H9 (cell line): ENCODE data around the gene TMEM119. TPM values are rescaled to one million over a fixed set of nuclear protein-coding genes. Genes with fewer than 3 reads are reported as not detected.

Experiments used
- DNase-seq: peaks from one replicate; pipeline ENCODE4 v3.0.0-alpha.2; 2017
- H2AFZ ChIP-seq: one replicate; pipeline ENCODE4 v1.6.1; 2013; ENCODE audit warnings: mild to moderate bottlenecking, low read length, control low read depth, moderate library complexity
- H2AK5ac ChIP-seq: 2 replicates; pipeline ENCODE4 v1.6.1; 2013; ENCODE audit warnings: low read length, control low read depth, mixed read lengths; ENCODE audit not compliant: insufficient read length
- H2BK120ac ChIP-seq: one replicate; pipeline ENCODE4 v1.6.1; 2013; ENCODE audit warnings: low read depth, mild to moderate bottlenecking, low read length, control low read depth, inconsistent platforms; ENCODE audit not compliant: poor library complexity, severe bottlenecking
- H2BK12ac ChIP-seq: 2 replicates; pipeline ENCODE4 v1.6.1; 2013; ENCODE audit warnings: low read length, control low read depth, mixed read lengths, low read depth; ENCODE audit not compliant: insufficient read length
- H2BK15ac ChIP-seq: 2 replicates; pipeline ENCODE4 v1.6.1; 2013; ENCODE audit warnings: low read depth, low read length, control low read depth
- H2BK20ac ChIP-seq: one replicate; pipeline ENCODE4 v1.6.1; 2013; ENCODE audit warnings: low read depth, mild to moderate bottlenecking, low read length, control low read depth, inconsistent platforms; ENCODE audit not compliant: poor library complexity, severe bottlenecking
- H2BK5ac ChIP-seq: 2 replicates; pipeline ENCODE4 v1.6.1; 2013; ENCODE audit warnings: low read length, control low read depth, mixed read lengths; ENCODE audit not compliant: insufficient read length
- H3K14ac ChIP-seq: 2 replicates; pipeline ENCODE4 v1.6.1; 2013; ENCODE audit warnings: low read length, control low read depth; ENCODE audit not compliant: insufficient read depth
- H3K18ac ChIP-seq: 2 replicates; pipeline ENCODE4 v1.6.1; 2013; ENCODE audit warnings: low read depth, mild to moderate bottlenecking, mixed read lengths, low read length, control low read depth; ENCODE audit not compliant: insufficient read length
- H3K23ac ChIP-seq: 2 replicates; pipeline ENCODE4 v1.6.1; 2013; ENCODE audit warnings: low read length, control low read depth, mixed read lengths, low read depth; ENCODE audit not compliant: insufficient read length
- H3K23me2 ChIP-seq: 2 replicates; pipeline ENCODE4 v1.6.1; 2013; ENCODE audit warnings: low read depth, mild to moderate bottlenecking, mixed read lengths, low read length, control low read depth; ENCODE audit not compliant: insufficient read length, poor library complexity, severe bottlenecking
- H3K27ac ChIP-seq: 2 replicates; pipeline ENCODE4 v1.5.1; 2013; ENCODE audit warnings: low read length, control low read depth, mixed read lengths, low read depth; ENCODE audit not compliant: insufficient read length
- H3K27me3 ChIP-seq: 2 replicates; pipeline ENCODE4 v1.6.1; 2013; ENCODE audit warnings: low read length, control low read depth, inconsistent platforms; ENCODE audit not compliant: insufficient read depth
- H3K4ac ChIP-seq: 2 replicates; pipeline ENCODE4 v1.6.1; 2013; ENCODE audit warnings: low read depth, mild to moderate bottlenecking, control low read depth, inconsistent platforms, low read length, moderate library complexity
- H3K4me1 ChIP-seq: 2 replicates; pipeline ENCODE4 v1.6.1; 2013; ENCODE audit warnings: low read length, control low read depth, inconsistent platforms; ENCODE audit not compliant: insufficient read depth
- H3K4me2 ChIP-seq: 2 replicates; pipeline ENCODE4 v1.6.1; 2013; ENCODE audit warnings: low read length, control low read depth, mixed read lengths; ENCODE audit not compliant: insufficient read length, insufficient read depth
- H3K56ac ChIP-seq: 2 replicates; pipeline ENCODE4 v1.6.1; 2013; ENCODE audit warnings: low read depth, mild to moderate bottlenecking, mixed read lengths, low read length, control low read depth; ENCODE audit not compliant: insufficient read length
- H3K79me1 ChIP-seq: 2 replicates; pipeline ENCODE4 v1.6.1; 2013; ENCODE audit warnings: low read depth, mild to moderate bottlenecking, moderate library complexity, low read length, control low read depth, inconsistent platforms; ENCODE audit not compliant: insufficient read depth, poor library complexity, severe bottlenecking
- H3K79me2 ChIP-seq: 2 replicates; pipeline ENCODE4 v1.6.1; 2013; ENCODE audit warnings: low read length, control low read depth, inconsistent platforms; ENCODE audit not compliant: insufficient read depth
- H3K9ac ChIP-seq: 2 replicates; pipeline ENCODE4 v1.6.1; 2013; ENCODE audit warnings: low read length, control low read depth, mixed read lengths; ENCODE audit not compliant: insufficient read length; ENCODE audit errors: extremely low read depth
- H3K9me3 ChIP-seq: one replicate; pipeline ENCODE4 v1.6.1; 2013; ENCODE audit warnings: low read depth, low read length, inconsistent platforms; ENCODE audit not compliant: control insufficient read depth
- H3T11ph ChIP-seq: one replicate; pipeline ENCODE4 v1.6.1; 2013; ENCODE audit warnings: mild to moderate bottlenecking, low read length, control low read depth, inconsistent platforms
- H4K20me1 ChIP-seq: one replicate; pipeline ENCODE4 v1.6.1; 2013; ENCODE audit not compliant: control insufficient read depth, insufficient read length, insufficient read depth
- H4K5ac ChIP-seq: 2 replicates; pipeline ENCODE4 v1.6.1; 2013; ENCODE audit warnings: low read depth, mild to moderate bottlenecking, mixed read lengths, low read length, control low read depth; ENCODE audit not compliant: insufficient read length
- H4K8ac ChIP-seq: replicated peaks from 2 replicates; pipeline ENCODE4 v1.6.1; 2013; ENCODE audit warnings: low read length, control low read depth, mixed read lengths, low read depth; ENCODE audit not compliant: insufficient read length
- H4K91ac ChIP-seq: 2 replicates; pipeline ENCODE4 v1.6.1; 2013; ENCODE audit warnings: low read depth, mild to moderate bottlenecking, moderate library complexity, mixed read lengths, low read length, control low read depth; ENCODE audit not compliant: insufficient read length
- H3K27ac Mint-ChIP-seq, 3 experiments: 2 replicates in 2 of 3; 3 replicates in 1 of 3; pipeline ENCODE4 v1.8.0; 2020 to 2021; ENCODE audit warnings: mixed read lengths in 3 of 3, mild to moderate bottlenecking in 1 of 3, moderate library complexity in 1 of 3
- H3K27me3 Mint-ChIP-seq: 2 replicates; pipeline ENCODE4 v1.8.0; 2021; ENCODE audit warnings: low read depth, mild to moderate bottlenecking, moderate library complexity, mixed read lengths
- H3K36me3 Mint-ChIP-seq, 3 experiments: 2 replicates in 2 of 3; 3 replicates in 1 of 3; pipeline ENCODE4 v1.8.0; 2020 to 2021; ENCODE audit warnings: low read depth in 3 of 3, mixed read lengths in 3 of 3; ENCODE audit not compliant: insufficient read depth in 1 of 3
- H3K4me1 Mint-ChIP-seq, 2 experiments: 2 replicates each; pipeline ENCODE4 v1.8.0; 2020; ENCODE audit warnings: mixed read lengths in 2 of 2
- H3K4me3 Mint-ChIP-seq, 2 experiments: 2 replicates in 1 of 2; 3 replicates in 1 of 2; pipeline ENCODE4 v1.8.0; 2020 to 2021; ENCODE audit warnings: mild to moderate bottlenecking in 2 of 2, mixed read lengths in 2 of 2, moderate library complexity in 1 of 2
- H3K9me3 Mint-ChIP-seq, 2 experiments: 2 replicates in 1 of 2; 3 replicates in 1 of 2; pipeline ENCODE4 v1.8.0; 2020; ENCODE audit warnings: mild to moderate bottlenecking in 2 of 2, mixed read lengths in 2 of 2, moderate library complexity in 1 of 2
- WGBS: extraction: QIAGEN DNeasy Blood & Tissue Kit; methylation state at CpG from one replicate; pipeline ENCODE4 v1.1.7; 2013; ENCODE audit warnings: missing lambda C conversion rate, low lambda C conversion rate, mixed read lengths; ENCODE audit not compliant: insufficient read length; ENCODE audit errors: extremely low coverage; 5-methylcytosine and 5-hydroxymethylcytosine counted together
- total RNA-seq: library from RNA; stranded (reverse); gene quantifications from 2 replicates; pipeline ENCODE4 v1.2.1, GENCODE V29; 2021
- TF ChIP-seq, protein P1 (sequence below): fragments of 200-600 bp; sonication (generic); conservative IDR thresholded peaks from 3 replicates; pipeline ENCODE4 v1.8.0; 2021; ENCODE audit warnings: antibody characterized with exemption, mild to moderate bottlenecking

Gene TMEM119
- total RNA-seq, 1 experiment from 2014 or later = not detected

DNA sequence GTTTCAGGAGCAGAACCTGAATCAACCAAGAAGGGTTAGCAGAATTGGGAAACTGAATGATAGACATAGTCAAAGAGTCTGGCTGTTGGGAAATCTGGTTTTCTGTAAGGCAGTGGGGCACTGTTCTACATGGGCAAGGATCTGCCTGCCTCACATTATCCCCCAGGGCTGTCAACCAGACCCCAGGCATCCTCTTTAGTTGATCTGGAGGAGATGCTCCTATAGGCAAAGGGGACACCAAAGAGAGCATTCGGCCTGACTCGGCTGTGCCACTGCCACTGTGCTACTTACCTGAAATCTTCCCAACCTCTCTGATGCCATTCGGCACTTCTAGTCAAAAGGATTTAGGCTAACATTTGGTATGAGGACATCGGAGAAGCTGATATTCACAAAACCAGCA, 31.4 kb downstream of the TMEM119 start:
- Mint-ChIP-seq H3K27ac (no peak overlapping the region), H3K36me3 (peaks cover 16 to 55% (median 52%) of the 10 kb centered on the region in 3 experiments; a peak in 6 of 7 replicates), H3K4me1 (peaks cover 7 to 11% of the 10 kb centered on the region in 2 experiments; a peak in 3 of 4 replicates), H3K9me3 (no peaks in the 10 kb centered on the region), H3K4me3 (no peak overlapping the region), H3K27me3 (no peaks in the 10 kb centered on the region)
- Histone ChIP-seq H3K23me2 (peaks cover 12% of the 10 kb centered on the region), H3K4me1 (no peaks in the 10 kb centered on the region), H3K23ac (no peak overlapping the region), H3K4me2 (no peak overlapping the region), H3K79me2 (no peaks in the 10 kb centered on the region; the same call in 1 of the 2 replicates), H3K14ac (no peak overlapping the region), H4K91ac (no peak overlapping the region), H2BK20ac (no peak overlapping the region), H2BK12ac (no peak overlapping the region), H2AK5ac (no peak overlapping the region), H3K9ac (no peak overlapping the region), H4K8ac (no peak overlapping the region), H3K9me3 (no peaks in the 10 kb centered on the region), H3K4ac (no peak overlapping the region), H3K18ac (no peak overlapping the region), H3K27me3 (no peaks in the 10 kb centered on the region), H2AFZ (no peak overlapping the region), H3T11ph (no peak overlapping the region), H4K20me1 (no peaks in the 10 kb centered on the region), H3K79me1 (no peaks in the 10 kb centered on the region), H2BK5ac (no peak overlapping the region), H2BK120ac (no peak overlapping the region), H3K27ac (no peak overlapping the region), H2BK15ac (no peak overlapping the region), H3K56ac (no peak overlapping the region), H4K5ac (no peak overlapping the region)
- no peak for DNase-seq
- WGBS = no CpG with 5 or more reads among the region's 4 CpGs
- TF ChIP-seq, protein P1, sequence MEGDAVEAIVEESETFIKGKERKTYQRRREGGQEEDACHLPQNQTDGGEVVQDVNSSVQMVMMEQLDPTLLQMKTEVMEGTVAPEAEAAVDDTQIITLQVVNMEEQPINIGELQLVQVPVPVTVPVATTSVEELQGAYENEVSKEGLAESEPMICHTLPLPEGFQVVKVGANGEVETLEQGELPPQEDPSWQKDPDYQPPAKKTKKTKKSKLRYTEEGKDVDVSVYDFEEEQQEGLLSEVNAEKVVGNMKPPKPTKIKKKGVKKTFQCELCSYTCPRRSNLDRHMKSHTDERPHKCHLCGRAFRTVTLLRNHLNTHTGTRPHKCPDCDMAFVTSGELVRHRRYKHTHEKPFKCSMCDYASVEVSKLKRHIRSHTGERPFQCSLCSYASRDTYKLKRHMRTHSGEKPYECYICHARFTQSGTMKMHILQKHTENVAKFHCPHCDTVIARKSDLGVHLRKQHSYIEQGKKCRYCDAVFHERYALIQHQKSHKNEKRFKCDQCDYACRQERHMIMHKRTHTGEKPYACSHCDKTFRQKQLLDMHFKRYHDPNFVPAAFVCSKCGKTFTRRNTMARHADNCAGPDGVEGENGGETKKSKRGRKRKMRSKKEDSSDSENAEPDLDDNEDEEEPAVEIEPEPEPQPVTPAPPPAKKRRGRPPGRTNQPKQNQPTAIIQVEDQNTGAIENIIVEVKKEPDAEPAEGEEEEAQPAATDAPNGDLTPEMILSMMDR = no peak
